Measurements from ENCODE around the gene FERMT1.

GRCh38 chr20:6113951-6114350 lies 8.9 kb downstream of the FERMT1 start:
- TF ChIP-seq CTCF (IDR thresholded peaks at IDR 0.05) (no peak), POLR2A (IDR thresholded peaks at IDR 0.05) (no peak)
